AG04450 (cell line): ENCODE results near the gene TIMP4. TPM values are rescaled to one million over a fixed set of nuclear protein-coding genes. Genes with fewer than 3 reads are reported as not detected.

ENCODE experiments used
- CTCF ChIA-PET: fragments of 300-600, 350-600 bp; formaldehyde crosslinking; extraction: SDS; loops from one replicate; lab custom pipeline; 2022; ENCODE audit warnings: antibody characterized with exemption, inconsistent platforms; lab: Charles Lee
- POLR2A ChIA-PET: fragments of 350-600 bp; formaldehyde crosslinking; extraction: SDS; loops from one replicate; lab custom pipeline; 2021; ENCODE audit warnings: antibody characterized with exemption, inconsistent platforms; lab: Yijun Ruan, JAX
- DNase-seq: peaks from one replicate; pipeline ENCODE4 v3.0.0-alpha.2; 2011; ENCODE audit warnings: low read depth, low spot score
- H3K27ac ChIP-seq: one replicate; pipeline ENCODE4 v1.5.1; 2012; ENCODE audit warnings: low read depth, low read length, control low read depth
- H3K27me3 ChIP-seq: one replicate; pipeline ENCODE4 v1.6.0; 2012; ENCODE audit warnings: low read length; ENCODE audit not compliant: control insufficient read depth, insufficient read depth
- H3K4me3 ChIP-seq: 2 replicates; pipeline ENCODE4 v1.5.1; 2011; ENCODE audit warnings: mild to moderate bottlenecking, low read depth, low read length, control low read depth
- H3K9me3 ChIP-seq: 2 replicates; pipeline ENCODE4 v1.5.1; 2012; ENCODE audit warnings: low read length; ENCODE audit not compliant: control insufficient read depth, insufficient read depth
- polyA plus RNA-seq: library from polyadenylated mRNA; depleted of rRNA; stranded (reverse); fragments of >200 nt; gene quantifications from 2 replicates; pipeline ENCODE4 v1.2.3, GENCODE V29; 2011
- TF ChIP-seq, protein P1 (sequence below): IDR thresholded peaks from 2 replicates; pipeline ENCODE4 v1.5.1; 2011; ENCODE audit warnings: low read depth, low read length, control low read depth, inconsistent platforms

The TIMP4 gene
- polyA plus RNA-seq, 1 experiment = 3.6 TPM

- TF ChIP-seq, protein P1, sequence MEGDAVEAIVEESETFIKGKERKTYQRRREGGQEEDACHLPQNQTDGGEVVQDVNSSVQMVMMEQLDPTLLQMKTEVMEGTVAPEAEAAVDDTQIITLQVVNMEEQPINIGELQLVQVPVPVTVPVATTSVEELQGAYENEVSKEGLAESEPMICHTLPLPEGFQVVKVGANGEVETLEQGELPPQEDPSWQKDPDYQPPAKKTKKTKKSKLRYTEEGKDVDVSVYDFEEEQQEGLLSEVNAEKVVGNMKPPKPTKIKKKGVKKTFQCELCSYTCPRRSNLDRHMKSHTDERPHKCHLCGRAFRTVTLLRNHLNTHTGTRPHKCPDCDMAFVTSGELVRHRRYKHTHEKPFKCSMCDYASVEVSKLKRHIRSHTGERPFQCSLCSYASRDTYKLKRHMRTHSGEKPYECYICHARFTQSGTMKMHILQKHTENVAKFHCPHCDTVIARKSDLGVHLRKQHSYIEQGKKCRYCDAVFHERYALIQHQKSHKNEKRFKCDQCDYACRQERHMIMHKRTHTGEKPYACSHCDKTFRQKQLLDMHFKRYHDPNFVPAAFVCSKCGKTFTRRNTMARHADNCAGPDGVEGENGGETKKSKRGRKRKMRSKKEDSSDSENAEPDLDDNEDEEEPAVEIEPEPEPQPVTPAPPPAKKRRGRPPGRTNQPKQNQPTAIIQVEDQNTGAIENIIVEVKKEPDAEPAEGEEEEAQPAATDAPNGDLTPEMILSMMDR = peak; percentile 90
- no peak for DNase-seq
- CTCF ChIA-PET = interaction anchor here (0.5 to 15.0 kb wide), 31 partner anchors 9 to 401 kb away, joined by 3 to 306 read pairs (median 5); partner anchors contain the start of genes TIMP4 and TSEN2
- Histone ChIP-seq H3K9me3 (peaks cover 3% of the 10 kb centered on the region; the same call in 1 of the 2 replicates), H3K4me3 (no peak overlapping the region), H3K27ac (no peak overlapping the region), H3K27me3 (no peaks in the 10 kb centered on the region)
- POLR2A ChIA-PET = no interaction called here
These were observed 17.2 kb upstream of the TIMP4 start for GRCh38 chr3:12175844-12176453.

GRCh38 chr3:12175137-12175593 lies 16.5 kb upstream of the TIMP4 start:
- TF ChIP-seq, protein P1 = no peak
- POLR2A ChIA-PET = no interaction called here
- H3K27me3 ChIP-seq = no peaks in the 10 kb centered on the region
- no peak overlapping the region for H3K27ac ChIP-seq
- no peak for DNase-seq
- H3K9me3 ChIP-seq = peaks cover 3% of the 10 kb centered on the region; the same call in 1 of the 2 replicates
- H3K4me3 ChIP-seq = no peak overlapping the region
- CTCF ChIA-PET = interaction anchor here (0.8 to 15.0 kb wide), 19 partner anchors 8 to 361 kb away, joined by 3 to 306 read pairs (median 5); partner anchors contain the start of gene TIMP4

DNA sequence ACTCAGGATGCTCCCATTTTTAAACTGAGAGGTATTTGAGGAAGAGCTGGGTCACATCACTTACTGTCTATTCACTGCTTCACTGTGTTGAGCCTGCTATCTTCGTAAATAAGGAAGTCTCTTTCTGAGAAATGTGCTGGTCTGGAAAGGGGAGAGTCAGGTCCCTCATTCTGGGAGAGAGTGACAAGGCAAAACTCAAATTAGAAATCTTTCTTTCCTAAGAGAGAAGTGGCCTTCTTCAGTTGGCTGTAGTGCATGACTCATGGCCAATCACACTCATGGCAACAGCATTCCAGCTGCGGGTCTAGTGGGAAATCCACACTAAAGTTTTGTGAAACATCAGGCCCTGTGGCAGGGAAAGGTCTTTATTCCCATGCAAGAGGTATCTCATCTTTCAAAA lies 11.5 kb upstream of the TIMP4 start:
- Histone ChIP-seq H3K4me3 (no peak overlapping the region), H3K27me3 (peaks cover 2% of the 10 kb centered on the region), H3K9me3 (peaks cover 3% of the 10 kb centered on the region; the same call in 1 of the 2 replicates), H3K27ac (no peak overlapping the region)
- no peak for DNase-seq
- TF ChIP-seq, protein P1 = no peak
- CTCF ChIA-PET = interaction anchor here (0.9 to 15.0 kb wide), 4 partner anchors 18 to 314 kb away, joined by 3 to 306 read pairs (median 4); partner anchors contain the start of gene TSEN2
- POLR2A ChIA-PET = interaction anchor here (0.9 kb wide), 1 partner anchor 8 kb away, joined by 3 read pairs; no protein-coding TSS in a partner anchor

DNA sequence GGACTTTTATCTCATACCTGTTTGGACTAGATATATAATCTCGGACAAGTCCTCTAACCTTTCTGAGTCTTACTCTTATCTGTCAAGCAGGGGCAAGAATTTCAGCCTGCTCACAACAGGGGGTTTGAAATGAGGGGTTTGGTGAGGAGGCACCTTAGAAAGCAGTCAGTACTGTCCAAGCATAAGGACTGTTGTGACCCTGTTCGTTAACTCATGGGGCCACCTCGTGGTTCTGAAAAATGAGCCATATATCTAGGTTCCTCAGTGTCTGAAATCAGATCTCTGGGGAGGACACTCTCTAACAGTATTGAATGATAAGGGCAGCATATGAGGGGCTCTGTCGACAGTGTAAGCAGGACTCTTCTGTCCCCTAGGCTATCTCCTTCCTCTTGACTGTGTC lies 7.2 kb upstream of the TIMP4 start:
- Histone ChIP-seq H3K4me3 (no peak overlapping the region), H3K9me3 (no peaks in the 10 kb centered on the region), H3K27me3 (peaks cover 2% of the 10 kb centered on the region), H3K27ac (no peak overlapping the region)
- no peak for DNase-seq
- CTCF ChIA-PET = no interaction called here
- POLR2A ChIA-PET = no interaction called here
- TF ChIP-seq, protein P1 = no peak

DNA sequence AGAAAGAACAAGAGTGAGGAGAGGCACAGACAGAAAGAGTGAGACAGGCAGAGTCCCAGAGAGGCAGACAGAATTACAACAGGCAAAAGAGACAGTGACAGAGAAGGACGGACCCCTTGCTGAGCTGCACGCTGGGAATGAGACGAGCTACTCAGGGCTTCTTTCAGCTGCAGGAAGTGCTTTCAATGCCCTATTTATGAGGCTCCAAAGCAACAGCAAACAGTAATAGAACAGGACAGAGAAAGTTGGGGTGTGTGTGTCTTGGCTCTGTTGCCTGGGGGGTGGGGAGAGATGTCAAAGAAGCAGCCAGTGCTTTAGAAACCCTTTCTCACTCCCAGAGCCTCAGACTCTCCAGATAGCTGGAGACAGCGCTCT lies 502 bp upstream of the TIMP4 start:
- no peak for DNase-seq
- Histone ChIP-seq H3K27me3 (no peaks in the 10 kb centered on the region), H3K4me3 (no peak overlapping the region), H3K9me3 (no peaks in the 10 kb centered on the region; the same call in 1 of the 2 replicates), H3K27ac (no peak overlapping the region)
- ChIA-PET POLR2A (interaction anchor here (0.7 kb wide), 1 partner anchor 146 kb away, joined by 3 read pairs; no protein-coding TSS in a partner anchor), CTCF (interaction anchor here (0.9 to 1.9 kb wide), 3 partner anchors 15 to 19 kb away, joined by 3 to 6 read pairs (median 5); no protein-coding TSS in a partner anchor)
- TF ChIP-seq, protein P1 = no peak
